Suprapubic skin (tissue), 4 donors: ENCODE measurements around the gene RIMKLA.

Experiments
- CTCF ChIP-seq, 2 donors: fragments of 200-600 bp in 1 of 2; fragments of 450-650 bp in 1 of 2; sonication (generic) in 1 of 2; IDR thresholded peaks; one replicate each; pipeline ENCODE4 v1.5.1; 2016 to 2019; ENCODE audit warnings: antibody characterized with exemption in 2 of 2, mild to moderate bottlenecking in 1 of 2, moderate library complexity in 1 of 2
- POLR2A ChIP-seq, 2 donors: fragments of 450-650 bp; IDR thresholded peaks; one replicate each; pipeline ENCODE4 v1.6.1; 2017; ENCODE audit warnings: antibody characterized with exemption in 2 of 2, mild to moderate bottlenecking in 2 of 2, moderate library complexity in 2 of 2
- POLR2AphosphoS5 ChIP-seq, 3 donors: sonication (generic); formaldehyde crosslinking; IDR thresholded peaks; one replicate each; pipeline ENCODE4 v1.6.1; 2017; ENCODE audit warnings: antibody characterized with exemption in 3 of 3

DNA sequence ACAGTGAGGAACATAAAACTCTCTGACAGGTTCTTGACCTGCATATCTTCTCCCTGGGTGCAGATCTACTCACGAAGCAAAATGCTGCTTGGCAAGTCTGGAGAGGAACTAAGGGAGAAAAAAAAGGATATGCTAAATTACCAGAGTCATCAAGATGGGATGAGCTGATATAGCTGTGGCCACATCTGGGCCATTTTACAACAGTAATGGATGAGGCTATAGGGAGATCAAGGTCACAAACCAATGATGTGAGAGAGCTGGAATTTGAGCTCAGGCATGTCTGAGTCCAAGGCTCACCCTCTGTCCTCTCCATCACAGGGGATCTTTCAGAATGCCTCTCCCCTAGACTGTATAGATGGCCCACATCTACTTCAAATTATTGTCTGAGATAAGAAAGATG, 49.0 kb downstream of the RIMKLA start:
- TF ChIP-seq POLR2AphosphoS5 (IDR thresholded peaks at IDR 0.05) (no peak), CTCF (IDR thresholded peaks at IDR 0.05) (no peak), POLR2A (IDR thresholded peaks at IDR 0.05) (no peak)
